Activated CD4-positive, alpha-beta T cell treated with anti-CD3 and anti-CD28 coated beads, Interleukin-2, amount 10 ng/mL, durations not matched to agents 7 days and 5 days (primary cell): ENCODE results near the gene COL9A3. TPM values are rescaled to one million over a fixed set of nuclear protein-coding genes. Genes with fewer than 3 reads are reported as not detected.
"Not testable (repeated sequence)": the region's sequence is repeated elsewhere in the genome, so short reads cannot be mapped to it uniquely, and the experiment has no call there.

Experiments used
- CTCF ChIA-PET: fragments of 350-600 bp; sonication (Branson Sonifier 250); formaldehyde crosslinking; loops from one replicate; lab custom pipeline; 2021; ENCODE audit warnings: antibody characterized with exemption; lab: Charles Lee
- POLR2A ChIA-PET: fragments of 350-600 bp; sonication (Branson Sonifier 250); formaldehyde crosslinking; loops from one replicate; lab custom pipeline; 2021; ENCODE audit warnings: antibody characterized with exemption; lab: Charles Lee
- DNase-seq: peaks from one replicate; pipeline ENCODE4 v3.0.0-alpha.2; 2020
- H3K27ac Mint-ChIP-seq: one replicate; pipeline ENCODE4 v1.8.0; 2021; ENCODE audit warnings: mild to moderate bottlenecking, moderate library complexity, mixed read lengths
- H3K27me3 Mint-ChIP-seq: one replicate; pipeline ENCODE4 v1.8.0; 2021; ENCODE audit warnings: mixed read lengths
- H3K36me3 Mint-ChIP-seq: one replicate; pipeline ENCODE4 v1.8.0; 2021; ENCODE audit warnings: low read depth, mixed read lengths
- H3K4me1 Mint-ChIP-seq: one replicate; pipeline ENCODE4 v1.8.0; 2021; ENCODE audit warnings: mixed read lengths
- H3K4me3 Mint-ChIP-seq: one replicate; pipeline ENCODE4 v1.8.0; 2021; ENCODE audit warnings: mild to moderate bottlenecking, moderate library complexity, mixed read lengths
- H3K9me3 Mint-ChIP-seq: one replicate; pipeline ENCODE4 v1.8.0; 2021; ENCODE audit warnings: mixed read lengths
- total RNA-seq, 2 experiments: library from RNA; stranded (reverse); gene quantifications; one replicate each; pipeline ENCODE4 v1.2.3, GENCODE V29; 2021

The COL9A3 gene
- total RNA-seq, 2 experiments from 2014 or later: not detected

DNA sequence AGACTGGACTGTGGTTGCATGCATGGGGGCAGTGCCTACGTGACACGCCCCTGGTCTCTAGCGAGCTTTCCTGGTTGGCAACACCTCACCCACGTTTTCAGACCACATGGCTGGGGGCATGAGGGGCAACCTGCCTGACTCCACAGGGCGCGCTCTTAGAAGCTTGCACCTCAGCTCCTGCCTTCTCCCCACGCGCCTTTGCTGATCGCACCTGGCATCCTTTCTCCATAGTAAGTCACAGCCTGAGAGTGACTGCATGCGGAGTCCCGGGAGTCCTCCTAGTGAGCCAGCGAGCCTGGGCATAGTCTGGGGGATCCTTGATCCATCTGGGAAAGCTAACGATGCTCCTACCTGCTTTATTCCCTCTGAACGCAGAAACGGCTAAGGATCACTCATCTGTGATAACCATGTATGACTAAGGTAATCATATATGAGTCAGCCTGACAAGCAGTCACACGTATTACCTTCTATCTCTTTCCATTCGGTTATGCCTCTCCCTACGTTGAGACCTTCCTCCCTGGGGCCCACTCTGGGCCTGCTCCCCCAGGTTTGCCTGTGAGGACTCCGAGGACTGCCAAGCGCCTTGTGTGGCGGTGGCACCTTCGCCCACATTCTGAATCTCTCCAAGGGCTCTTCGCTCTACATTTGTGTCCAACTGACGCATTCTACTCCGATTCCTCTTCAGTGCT lies 40.2 kb downstream of the COL9A3 start:
- Mint-ChIP-seq H3K27me3 (no peaks in the 10 kb centered on the region), H3K9me3 (peaks cover 2% of the 10 kb centered on the region), H3K27ac (no peak overlapping the region), H3K4me1 (peaks cover 18% of the 10 kb centered on the region), H3K4me3 (no peak overlapping the region), H3K36me3 (peaks cover 8% of the 10 kb centered on the region)
- CTCF ChIA-PET: no interaction called here
- POLR2A ChIA-PET: no interaction called here
- DNase-seq: no peak

- no peak overlapping the region for H3K4me3 Mint-ChIP-seq
- H3K27me3 Mint-ChIP-seq: peaks cover 5% of the 10 kb centered on the region
- peaks cover 9% of the 10 kb centered on the region for H3K36me3 Mint-ChIP-seq
- ChIA-PET CTCF (no interaction called here), POLR2A (no interaction called here)
- no peak overlapping the region for H3K27ac Mint-ChIP-seq
- H3K4me1 Mint-ChIP-seq: peaks cover 23% of the 10 kb centered on the region
- DNase-seq: no peak
- H3K9me3 Mint-ChIP-seq: peaks cover 3% of the 10 kb centered on the region
Measured at GRCh38 chr20:62858058-62858830, 41.4 kb downstream of the COL9A3 start.

- ChIA-PET POLR2A (no interaction called here), CTCF (no interaction called here)
- Mint-ChIP-seq H3K36me3 (peaks cover 9% of the 10 kb centered on the region), H3K27me3 (peaks cover 5% of the 10 kb centered on the region), H3K27ac (peak overlapping the region; percentile 20), H3K9me3 (peaks cover 3% of the 10 kb centered on the region), H3K4me3 (peak overlapping the region; percentile 59), H3K4me1 (peaks cover 23% of the 10 kb centered on the region)
- DNase-seq: no peak
Measured at GRCh38 chr20:62859721-62860120, 42.9 kb downstream of the COL9A3 start.

GRCh38 chr20:62860391-62860923 lies 43.6 kb downstream of the COL9A3 start:
- peaks cover 5% of the 10 kb centered on the region for H3K27me3 Mint-ChIP-seq
- peaks cover 23% of the 10 kb centered on the region for H3K4me1 Mint-ChIP-seq
- H3K36me3 Mint-ChIP-seq: peaks cover 9% of the 10 kb centered on the region
- peaks cover 3% of the 10 kb centered on the region for H3K9me3 Mint-ChIP-seq
- CTCF ChIA-PET: no interaction called here
- H3K27ac Mint-ChIP-seq: peak overlapping the region; percentile 20
- DNase-seq: no peak
- POLR2A ChIA-PET: no interaction called here
- H3K4me3 Mint-ChIP-seq: peak overlapping the region; percentile 59

- peaks cover 5% of the 10 kb centered on the region for H3K27me3 Mint-ChIP-seq
- CTCF ChIA-PET: interaction anchor here (0.7 to 2.1 kb wide), 4 partner anchors 60 to 362 kb away, joined by 3 to 6 read pairs (median 3); no protein-coding TSS in a partner anchor
- DNase-seq: peak; percentile 48
- H3K4me1 Mint-ChIP-seq: peaks cover 23% of the 10 kb centered on the region
- peaks cover 9% of the 10 kb centered on the region for H3K36me3 Mint-ChIP-seq
- POLR2A ChIA-PET: no interaction called here
- peaks cover 3% of the 10 kb centered on the region for H3K9me3 Mint-ChIP-seq
- H3K4me3 Mint-ChIP-seq: no peak overlapping the region
- no peak overlapping the region for H3K27ac Mint-ChIP-seq
Measured at GRCh38 chr20:62860924-62861691, 44.3 kb downstream of the COL9A3 start.

DNA sequence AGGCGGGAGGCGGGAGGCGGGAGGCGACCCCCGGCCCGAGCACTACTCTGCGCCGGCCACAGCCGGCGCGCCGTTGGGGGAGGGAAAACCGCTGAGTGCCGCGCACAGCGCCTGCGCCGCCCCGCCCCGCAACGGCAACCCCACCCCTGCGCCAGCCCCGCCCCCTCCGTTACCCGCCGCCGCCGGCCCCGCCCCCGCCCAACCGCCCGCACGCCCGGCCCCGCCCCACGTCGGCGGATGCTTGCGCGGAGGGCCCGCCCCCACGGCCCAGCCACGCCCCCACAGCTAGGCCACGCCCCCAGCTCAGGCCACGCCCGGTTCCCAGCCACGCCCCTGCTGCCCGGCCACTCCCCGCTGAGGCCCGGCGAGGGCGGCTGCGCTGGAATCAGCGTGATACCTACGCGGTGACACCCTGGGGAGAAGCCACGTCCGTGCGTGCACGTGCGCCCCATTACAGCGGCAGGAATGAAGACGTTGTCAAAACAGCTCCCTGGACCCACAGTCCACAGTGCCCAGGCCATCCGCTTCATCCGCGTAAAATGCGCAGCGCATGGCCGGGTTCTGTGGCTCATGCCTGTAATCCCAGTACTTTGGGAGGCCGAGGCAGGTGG lies 45.0 kb downstream of the COL9A3 start, which contains the start of gene TCFL5:
Gene TCFL5, minus strand, starts transcription at position 97 of the 611 bp plus-strand sequence. CDS start 152 bp downstream, outside the sequence.
- POLR2A ChIA-PET: no interaction called here
- H3K4me3 Mint-ChIP-seq: peak within 1 kb of the TSS; percentile 59
- H3K27me3 Mint-ChIP-seq: peaks cover 5% of the 10 kb centered on the region
- peak; percentile 90 for DNase-seq
- peak within 1 kb of the TSS; percentile 54 for H3K27ac Mint-ChIP-seq
- H3K4me1 Mint-ChIP-seq: peaks cover 23% of the 10 kb centered on the region
- CTCF ChIA-PET: interaction anchor here (0.7 to 2.1 kb wide), 4 partner anchors 59 to 362 kb away, joined by 3 to 6 read pairs (median 3); no protein-coding TSS in a partner anchor
- H3K9me3 Mint-ChIP-seq: peaks cover 3% of the 10 kb centered on the region
- H3K36me3 Mint-ChIP-seq: peaks cover 8% of the 10 kb centered on the region

GRCh38 chr20:62864207-62864606 lies 47.4 kb downstream of the COL9A3 start:
- H3K4me1 Mint-ChIP-seq: peaks cover 19% of the 10 kb centered on the region
- peaks cover 2% of the 10 kb centered on the region for H3K36me3 Mint-ChIP-seq
- ChIA-PET CTCF (no interaction called here), POLR2A (no interaction called here)
- no peak for DNase-seq
- H3K27me3 Mint-ChIP-seq: peaks cover 12% of the 10 kb centered on the region
- H3K4me3 Mint-ChIP-seq: no peak overlapping the region
- H3K9me3 Mint-ChIP-seq: peaks cover 3% of the 10 kb centered on the region
- no peak overlapping the region for H3K27ac Mint-ChIP-seq

- Mint-ChIP-seq H3K36me3 (no peaks in the 10 kb centered on the region), H3K27ac (no peak overlapping the region), H3K4me1 (peaks cover 21% of the 10 kb centered on the region), H3K9me3 (no peaks in the 10 kb centered on the region), H3K4me3 (no peak overlapping the region), H3K27me3 (peaks cover 15% of the 10 kb centered on the region)
- DNase-seq: no peak
- CTCF ChIA-PET: interaction anchor here (0.6 to 2.2 kb wide), 3 partner anchors 55 to 100 kb away, joined by 4 to 5 read pairs (median 5); no protein-coding TSS in a partner anchor
- POLR2A ChIA-PET: no interaction called here
Measured at GRCh38 chr20:62872184-62872847, 55.5 kb downstream of the COL9A3 start.

- Mint-ChIP-seq H3K36me3 (no peaks in the 10 kb centered on the region), H3K4me1 (peaks cover 21% of the 10 kb centered on the region), H3K4me3 (no peak overlapping the region), H3K27ac (no peak overlapping the region), H3K9me3 (no peaks in the 10 kb centered on the region), H3K27me3 (peaks cover 11% of the 10 kb centered on the region)
- DNase-seq: no peak
- CTCF ChIA-PET: interaction anchor here (2.2 kb wide), 1 partner anchor 100 kb away, joined by 5 read pairs; no protein-coding TSS in a partner anchor
- POLR2A ChIA-PET: interaction anchor here (0.6 kb wide), 1 partner anchor 1245 kb away, joined by 3 read pairs; no protein-coding TSS in a partner anchor
Measured at GRCh38 chr20:62872862-62873261, 56.0 kb downstream of the COL9A3 start.

DNA sequence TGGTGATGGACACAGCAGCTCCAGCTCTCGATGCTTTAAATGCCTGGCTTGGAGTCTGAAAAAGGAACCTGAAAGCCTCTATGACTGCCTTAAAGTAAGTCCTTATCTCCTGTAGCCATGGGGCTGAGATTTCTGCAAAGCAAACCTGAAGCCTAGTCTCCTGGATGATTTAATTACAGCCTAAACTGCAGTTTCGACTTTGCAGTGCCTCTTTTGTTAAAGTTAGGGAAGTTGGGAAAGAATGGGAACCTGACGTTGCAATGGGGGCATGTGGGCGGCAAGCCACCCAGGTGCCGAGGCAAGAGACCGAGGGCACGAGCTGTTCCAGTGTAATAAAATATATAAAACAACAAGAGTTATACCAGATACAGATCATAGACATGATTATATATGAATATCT lies 56.4 kb downstream of the COL9A3 start:
- H3K27ac Mint-ChIP-seq: peak overlapping the region; percentile 17
- peaks cover 9% of the 10 kb centered on the region for H3K27me3 Mint-ChIP-seq
- H3K36me3 Mint-ChIP-seq: peaks cover 1% of the 10 kb centered on the region
- H3K4me1 Mint-ChIP-seq: peaks cover 23% of the 10 kb centered on the region
- H3K4me3 Mint-ChIP-seq: no peak overlapping the region
- DNase-seq: no peak
- CTCF ChIA-PET: interaction anchor here (2.2 kb wide), 1 partner anchor 99 kb away, joined by 5 read pairs; no protein-coding TSS in a partner anchor
- H3K9me3 Mint-ChIP-seq: no peaks in the 10 kb centered on the region
- POLR2A ChIA-PET: interaction anchor here (0.6 kb wide), 1 partner anchor 1244 kb away, joined by 3 read pairs; no protein-coding TSS in a partner anchor

DNA sequence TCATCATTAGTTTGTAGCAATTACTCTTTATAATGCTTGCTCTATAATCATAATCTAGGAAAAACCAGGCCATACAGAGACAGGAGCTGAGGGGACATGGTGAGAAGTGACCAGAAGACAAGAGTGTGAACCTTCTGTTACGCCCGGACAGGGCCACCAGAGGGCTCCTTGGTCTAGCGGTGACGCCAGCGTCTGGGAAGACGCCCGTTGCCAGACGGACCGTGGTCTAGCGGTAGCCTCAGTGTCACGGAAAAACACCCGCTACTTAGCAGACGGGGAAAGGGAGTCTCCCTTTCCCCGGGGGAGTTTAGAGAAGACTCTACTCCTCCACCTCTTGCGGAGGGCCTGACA lies 56.8 kb downstream of the COL9A3 start:
- not testable (repeated sequence) for H3K27me3 Mint-ChIP-seq, H3K4me3 Mint-ChIP-seq, H3K9me3 Mint-ChIP-seq, H3K27ac Mint-ChIP-seq, H3K36me3 Mint-ChIP-seq
- peak; percentile 39 for DNase-seq
- H3K4me1 Mint-ChIP-seq: peaks cover 24% of the 10 kb centered on the region
- CTCF ChIA-PET: interaction anchor here (2.2 kb wide), 1 partner anchor 99 kb away, joined by 5 read pairs; no protein-coding TSS in a partner anchor
- POLR2A ChIA-PET: interaction anchor here (0.6 kb wide), 1 partner anchor 1244 kb away, joined by 3 read pairs; no protein-coding TSS in a partner anchor
